ENCODE data around the gene GTPBP2.
"Not testable (repeated sequence)": the region's sequence is repeated elsewhere in the genome, so short reads cannot be mapped to it uniquely, and the experiment has no call there.

Gene GTPBP2

DNA sequence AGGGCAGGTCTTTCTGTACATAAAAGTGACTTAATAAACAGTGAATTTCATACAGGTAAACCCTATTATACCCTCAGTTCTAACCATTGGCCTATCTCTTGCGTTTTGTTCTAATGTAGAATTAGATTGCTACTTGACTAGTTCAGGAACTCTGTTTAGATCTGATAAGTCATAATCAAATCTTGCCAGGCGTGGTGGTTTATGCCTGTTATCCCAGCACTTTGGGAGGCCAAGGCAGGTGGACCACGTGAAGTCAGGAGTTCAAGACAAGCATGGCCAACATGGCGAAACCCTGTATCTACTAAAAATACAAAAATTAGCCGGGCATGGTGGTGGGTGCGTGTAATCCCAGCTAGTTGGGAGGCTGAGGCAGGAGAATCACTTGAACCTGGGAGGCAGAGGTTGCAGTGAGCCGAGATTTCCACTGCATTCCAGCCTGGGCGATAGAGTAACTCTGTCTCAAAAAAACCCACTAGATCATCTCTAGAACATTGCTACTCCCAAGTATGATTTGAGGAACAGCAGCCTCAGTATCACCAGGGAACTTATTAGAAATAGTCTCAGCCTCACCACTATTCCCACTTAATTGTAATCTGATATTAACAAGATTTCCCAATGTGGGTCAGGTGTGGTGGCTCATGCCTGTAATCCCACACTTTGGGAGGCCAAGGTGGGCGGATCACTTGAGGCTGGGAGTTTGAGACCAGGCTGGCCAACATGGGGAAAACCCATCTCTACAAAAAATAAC, 12.2 kb downstream of the GTPBP2 start:
- no peak overlapping the region for H3K9ac ChIP-seq (ENCODE audit: low read length)
- H3K27ac ChIP-seq (ENCODE audit: low read depth, low read length): no peak overlapping the region
- no peaks in the 10 kb centered on the region for H3K27me3 ChIP-seq (ENCODE audit: control insufficient read depth in 1 of 2, insufficient read depth in 2 of 2, low read length in 2 of 2)
- peaks cover 34% of the 10 kb centered on the region for H3K36me3 ChIP-seq (ENCODE audit: insufficient read depth, low read length)
- no peaks in the 10 kb centered on the region for H3K4me1 ChIP-seq (ENCODE audit: insufficient read depth, low read length)
- H3K9me3 ChIP-seq (ENCODE audit: low read length): no peaks in the 10 kb centered on the region
- H3K4me3 ChIP-seq (ENCODE audit: low read depth in 1 of 2, low read length in 2 of 2): no peak overlapping the region

GRCh38 chr6:43614396-43614730, 14.7 kb downstream of the GTPBP2 start:
- H3K27ac ChIP-seq (ENCODE audit: low read depth, low read length): no peak overlapping the region
- H3K36me3 ChIP-seq (ENCODE audit: insufficient read depth, low read length): peaks cover 24% of the 10 kb centered on the region
- no peaks in the 10 kb centered on the region for H3K9me3 ChIP-seq (ENCODE audit: low read length)
- H3K27me3 ChIP-seq (ENCODE audit: control insufficient read depth in 1 of 2, insufficient read depth in 2 of 2, low read length in 2 of 2): no peaks in the 10 kb centered on the region
- H3K4me1 ChIP-seq (ENCODE audit: insufficient read depth, low read length): no peaks in the 10 kb centered on the region
- no peak overlapping the region for H3K9ac ChIP-seq (ENCODE audit: low read length)
- no peak overlapping the region for H3K4me3 ChIP-seq (ENCODE audit: low read depth in 1 of 2, low read length in 2 of 2)

- H3K36me3 ChIP-seq (ENCODE audit: insufficient read depth, low read length): peaks cover 24% of the 10 kb centered on the region
- no peak overlapping the region for H3K9ac ChIP-seq (ENCODE audit: low read length)
- no peak overlapping the region for H3K27ac ChIP-seq (ENCODE audit: low read depth, low read length)
- no peak overlapping the region for H3K4me3 ChIP-seq (ENCODE audit: low read depth in 1 of 2, low read length in 2 of 2)
- no peaks in the 10 kb centered on the region for H3K27me3 ChIP-seq (ENCODE audit: control insufficient read depth in 1 of 2, insufficient read depth in 2 of 2, low read length in 2 of 2)
- H3K4me1 ChIP-seq (ENCODE audit: insufficient read depth, low read length): no peaks in the 10 kb centered on the region
- no peaks in the 10 kb centered on the region for H3K9me3 ChIP-seq (ENCODE audit: low read length)
Observed at GRCh38 chr6:43613721-43614395, 15.2 kb downstream of the GTPBP2 start.

DNA sequence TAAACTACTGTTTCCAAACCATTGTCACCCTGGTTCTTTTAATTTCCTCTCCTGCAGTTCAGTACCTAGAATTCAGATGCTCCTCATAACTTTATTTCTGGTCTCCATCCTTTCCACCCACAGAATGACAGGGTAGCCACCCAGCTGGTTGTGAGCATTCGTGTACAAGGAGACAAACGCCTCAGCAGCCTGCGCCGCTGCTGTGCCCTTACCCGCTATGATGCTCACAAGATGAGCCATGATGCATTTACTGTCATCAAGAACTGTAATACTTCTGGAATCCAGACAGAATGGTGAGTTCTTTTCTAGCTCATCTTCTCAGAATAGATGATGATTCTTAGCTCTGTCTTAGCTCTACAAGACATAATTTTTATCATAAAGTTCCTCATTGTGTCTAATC, 18.6 kb downstream of the GTPBP2 start:
- no peaks in the 10 kb centered on the region for H3K27me3 ChIP-seq (ENCODE audit: control insufficient read depth in 1 of 2, insufficient read depth in 2 of 2, low read length in 2 of 2)
- no peak overlapping the region for H3K9ac ChIP-seq (ENCODE audit: low read length)
- H3K36me3 ChIP-seq (ENCODE audit: insufficient read depth, low read length): peaks cover 32% of the 10 kb centered on the region
- H3K27ac ChIP-seq (ENCODE audit: low read depth, low read length): no peak overlapping the region
- no peaks in the 10 kb centered on the region for H3K9me3 ChIP-seq (ENCODE audit: low read length)
- H3K4me1 ChIP-seq (ENCODE audit: insufficient read depth, low read length): no peaks in the 10 kb centered on the region
- H3K4me3 ChIP-seq (ENCODE audit: low read depth in 1 of 2, low read length in 2 of 2): no peak overlapping the region

DNA sequence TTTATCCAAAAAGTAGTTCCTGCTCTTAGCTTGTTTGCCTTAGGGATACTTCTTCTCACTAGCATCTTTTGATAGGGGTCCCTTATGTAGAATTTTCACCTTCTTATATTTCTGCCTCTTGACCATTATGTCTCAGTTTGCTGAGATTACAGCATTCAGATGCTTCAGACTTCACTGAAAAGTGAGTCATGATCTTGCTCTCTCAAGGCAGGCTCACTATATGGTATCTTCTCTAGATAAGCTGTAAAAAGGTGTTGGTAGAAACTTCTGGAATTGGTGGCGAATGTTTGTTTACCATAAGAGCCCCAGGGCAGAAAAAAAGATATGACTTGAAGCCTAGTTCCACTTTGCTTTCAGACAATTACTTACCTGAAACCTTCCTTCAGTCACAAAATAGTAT, 19.7 kb downstream of the GTPBP2 start:
- H3K4me1 ChIP-seq (ENCODE audit: insufficient read depth, low read length): no peaks in the 10 kb centered on the region
- H3K27me3 ChIP-seq (ENCODE audit: control insufficient read depth in 1 of 2, insufficient read depth in 2 of 2, low read length in 2 of 2): no peaks in the 10 kb centered on the region
- no peaks in the 10 kb centered on the region for H3K9me3 ChIP-seq (ENCODE audit: low read length)
- H3K9ac ChIP-seq (ENCODE audit: low read length): no peak overlapping the region
- no peak overlapping the region for H3K27ac ChIP-seq (ENCODE audit: low read depth, low read length)
- no peak overlapping the region for H3K4me3 ChIP-seq (ENCODE audit: low read depth in 1 of 2, low read length in 2 of 2)
- H3K36me3 ChIP-seq (ENCODE audit: insufficient read depth, low read length): peaks cover 40% of the 10 kb centered on the region

GRCh38 chr6:43608807-43609206, 20.3 kb downstream of the GTPBP2 start:
- Histone ChIP-seq H3K4me3 (ENCODE audit: low read depth in 1 of 2, low read length in 2 of 2) (no peak overlapping the region), H3K4me1 (ENCODE audit: insufficient read depth, low read length) (no peaks in the 10 kb centered on the region), H3K27me3 (ENCODE audit: control insufficient read depth in 1 of 2, insufficient read depth in 2 of 2, low read length in 2 of 2) (no peaks in the 10 kb centered on the region), H3K9me3 (ENCODE audit: low read length) (no peaks in the 10 kb centered on the region), H3K36me3 (ENCODE audit: insufficient read depth, low read length) (peaks cover 40% of the 10 kb centered on the region), H3K27ac (ENCODE audit: low read depth, low read length) (no peak overlapping the region), H3K9ac (ENCODE audit: low read length) (no peak overlapping the region)

DNA sequence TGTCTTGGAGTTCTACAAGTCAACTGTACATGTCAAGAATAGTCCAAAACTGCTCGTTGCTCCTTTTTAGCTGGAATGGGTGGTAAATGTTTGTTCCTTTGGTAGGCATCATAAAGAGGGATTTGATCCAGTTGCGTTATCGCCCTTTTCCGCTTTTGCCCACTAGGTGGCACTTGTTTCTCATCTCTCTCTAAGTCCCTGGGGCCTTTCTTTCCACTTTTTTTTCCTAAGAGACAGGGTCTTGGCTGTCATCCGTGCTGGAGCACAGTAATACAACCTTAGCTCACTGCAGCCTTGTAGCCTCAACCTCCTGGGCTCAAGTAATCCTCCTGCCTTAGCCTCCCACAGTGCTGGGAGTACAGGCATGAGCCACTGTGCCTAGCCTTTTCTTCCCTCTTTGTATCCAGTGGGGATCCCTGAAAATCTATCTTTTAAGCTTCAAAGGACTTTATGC, 20.7 kb downstream of the GTPBP2 start:
- Histone ChIP-seq H3K4me1 (ENCODE audit: insufficient read depth, low read length) (no peaks in the 10 kb centered on the region), H3K4me3 (ENCODE audit: low read depth in 1 of 2, low read length in 2 of 2) (no peak overlapping the region), H3K36me3 (ENCODE audit: insufficient read depth, low read length) (peaks cover 40% of the 10 kb centered on the region), H3K9ac (ENCODE audit: low read length) (no peak overlapping the region), H3K27me3 (ENCODE audit: control insufficient read depth in 1 of 2, insufficient read depth in 2 of 2, low read length in 2 of 2) (no peaks in the 10 kb centered on the region), H3K27ac (ENCODE audit: low read depth, low read length) (no peak overlapping the region), H3K9me3 (ENCODE audit: low read length) (no peaks in the 10 kb centered on the region)

DNA sequence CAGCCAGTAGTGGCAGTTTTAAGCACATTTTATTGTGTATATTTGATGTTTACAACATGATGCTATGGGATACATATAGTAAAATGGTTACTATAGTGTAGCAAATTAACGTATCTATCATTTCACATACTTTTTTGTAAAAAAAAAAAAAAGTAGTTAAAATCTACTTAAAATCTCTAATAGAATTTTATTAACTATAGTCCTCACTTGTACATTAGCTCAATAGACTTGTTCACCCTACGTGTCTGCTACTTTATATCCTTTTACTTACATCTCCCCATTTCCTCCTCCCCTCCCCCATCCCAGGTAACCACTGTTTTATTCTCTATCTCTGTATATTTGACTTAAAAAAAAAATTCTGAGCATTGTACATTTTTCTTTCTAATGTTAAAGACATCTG, 23.0 kb downstream of the GTPBP2 start:
- no peak overlapping the region for H3K4me3 ChIP-seq (ENCODE audit: low read depth in 1 of 2, low read length in 2 of 2)
- no peaks in the 10 kb centered on the region for H3K4me1 ChIP-seq (ENCODE audit: insufficient read depth, low read length)
- no peaks in the 10 kb centered on the region for H3K27me3 ChIP-seq (ENCODE audit: control insufficient read depth in 1 of 2, insufficient read depth in 2 of 2, low read length in 2 of 2)
- peaks cover 36% of the 10 kb centered on the region for H3K36me3 ChIP-seq (ENCODE audit: insufficient read depth, low read length)
- no peak overlapping the region for H3K27ac ChIP-seq (ENCODE audit: low read depth, low read length)
- no peaks in the 10 kb centered on the region for H3K9me3 ChIP-seq (ENCODE audit: low read length)
- H3K9ac ChIP-seq (ENCODE audit: low read length): no peak overlapping the region

DNA sequence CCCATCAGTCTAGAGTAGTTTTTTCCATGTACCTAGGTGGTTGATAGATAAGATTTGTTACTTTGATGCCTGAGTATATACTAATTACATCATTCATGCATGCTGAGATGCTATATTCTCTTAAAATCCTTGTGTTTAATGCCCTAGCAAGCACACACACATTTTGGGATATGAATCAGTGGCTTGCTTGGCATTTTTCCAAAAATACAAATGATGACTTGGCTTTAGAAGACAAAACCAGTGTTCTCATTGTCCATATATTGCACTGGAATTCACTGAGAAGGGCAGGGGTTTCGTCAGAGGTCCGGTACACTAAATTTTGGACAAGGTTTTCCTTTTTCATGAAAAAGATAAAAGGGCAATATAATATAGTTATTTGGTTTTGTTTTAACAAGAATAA, 24.9 kb downstream of the GTPBP2 start:
- Histone ChIP-seq H3K9me3 (ENCODE audit: low read length) (no peaks in the 10 kb centered on the region), H3K27ac (ENCODE audit: low read depth, low read length) (no peak overlapping the region), H3K27me3 (ENCODE audit: control insufficient read depth in 1 of 2, insufficient read depth in 2 of 2, low read length in 2 of 2) (no peaks in the 10 kb centered on the region), H3K4me3 (ENCODE audit: low read depth in 1 of 2, low read length in 2 of 2) (no peak overlapping the region), H3K4me1 (ENCODE audit: insufficient read depth, low read length) (no peaks in the 10 kb centered on the region), H3K36me3 (ENCODE audit: insufficient read depth, low read length) (peaks cover 30% of the 10 kb centered on the region), H3K9ac (ENCODE audit: low read length) (no peak overlapping the region)

DNA sequence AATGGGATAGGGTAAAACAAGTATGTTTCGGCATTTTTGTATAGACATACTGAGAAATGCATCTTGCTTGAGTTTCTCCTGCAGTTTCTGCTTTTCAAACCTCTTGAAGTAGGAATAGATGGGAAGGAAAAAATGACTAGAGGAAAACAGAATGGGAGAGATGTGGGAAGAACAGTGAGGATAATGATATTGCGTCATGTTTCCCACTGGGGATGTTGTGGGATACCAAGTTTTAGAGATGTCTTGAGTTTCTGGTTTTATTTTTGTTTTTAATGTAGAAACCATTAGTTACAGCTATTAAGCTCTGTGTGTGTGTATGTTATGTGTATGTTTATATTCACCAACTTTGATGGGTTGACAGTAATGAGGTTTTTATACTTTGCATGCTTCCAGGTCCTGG, 28.5 kb downstream of the GTPBP2 start:
- Histone ChIP-seq H3K27me3 (ENCODE audit: control insufficient read depth in 1 of 2, insufficient read depth in 2 of 2, low read length in 2 of 2) (no peaks in the 10 kb centered on the region), H3K27ac (ENCODE audit: low read depth, low read length) (no peak overlapping the region), H3K36me3 (ENCODE audit: insufficient read depth, low read length) (peaks cover 22% of the 10 kb centered on the region), H3K4me1 (ENCODE audit: insufficient read depth, low read length) (no peaks in the 10 kb centered on the region), H3K4me3 (ENCODE audit: low read depth in 1 of 2, low read length in 2 of 2) (no peak overlapping the region), H3K9me3 (ENCODE audit: low read length) (no peaks in the 10 kb centered on the region), H3K9ac (ENCODE audit: low read length) (no peak overlapping the region)

DNA sequence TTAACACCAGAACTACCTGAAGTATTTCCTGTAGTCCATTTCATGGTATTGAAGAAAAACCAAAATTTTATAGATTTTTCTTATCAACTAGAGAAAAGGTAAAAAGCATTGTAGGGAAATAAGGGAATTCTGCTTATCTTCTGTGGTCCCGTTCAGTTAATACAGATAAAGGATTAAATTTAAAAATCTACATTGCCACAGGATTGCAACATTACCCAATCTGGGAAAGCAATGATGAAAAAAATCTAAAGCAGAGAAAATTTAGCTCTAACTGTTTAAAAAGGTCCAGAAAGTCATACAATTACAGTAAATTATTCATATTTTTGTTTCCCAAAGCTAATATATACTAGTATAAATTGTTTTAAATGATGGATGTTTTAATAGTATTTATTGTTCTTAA, 35.1 kb downstream of the GTPBP2 start:
- no peaks in the 10 kb centered on the region for H3K27me3 ChIP-seq (ENCODE audit: control insufficient read depth in 1 of 2, insufficient read depth in 2 of 2, low read length in 2 of 2)
- H3K36me3 ChIP-seq (ENCODE audit: insufficient read depth, low read length): peaks cover 5% of the 10 kb centered on the region
- H3K9me3 ChIP-seq (ENCODE audit: low read length): no peaks in the 10 kb centered on the region
- H3K4me1 ChIP-seq (ENCODE audit: insufficient read depth, low read length): no peaks in the 10 kb centered on the region
- H3K4me3 ChIP-seq (ENCODE audit: low read depth in 1 of 2, low read length in 2 of 2): no peak overlapping the region
- H3K27ac ChIP-seq (ENCODE audit: low read depth, low read length): no peak overlapping the region
- no peak overlapping the region for H3K9ac ChIP-seq (ENCODE audit: low read length)

- H3K36me3 ChIP-seq (ENCODE audit: insufficient read depth, low read length): peaks cover 27% of the 10 kb centered on the region
- not testable (repeated sequence) for H3K4me1 ChIP-seq (ENCODE audit: insufficient read depth, low read length); H3K27ac ChIP-seq (ENCODE audit: low read depth, low read length); H3K27me3 ChIP-seq (ENCODE audit: control insufficient read depth in 1 of 2, insufficient read depth in 2 of 2, low read length in 2 of 2); H3K4me3 ChIP-seq (ENCODE audit: low read depth in 1 of 2, low read length in 2 of 2); H3K9me3 ChIP-seq (ENCODE audit: low read length); H3K9ac ChIP-seq (ENCODE audit: low read length)
Observed at GRCh38 chr6:43589564-43589963, 39.5 kb downstream of the GTPBP2 start.
